SK-N-MC (cell line): ENCODE results near the gene MAP1B.

Experiments used
- DNase-seq: peaks from one replicate; pipeline ENCODE4 v3.0.0-alpha.2; 2011; ENCODE audit warnings: low read depth, low spot score
- H3K27ac ChIP-seq: fragments of 200-600 bp; sonication (generic); 2 replicates; pipeline ENCODE4 v1.5.1; 2016; ENCODE audit warnings: mixed run types
- H3K36me3 ChIP-seq: fragments of 200-600 bp; sonication (generic); 2 replicates; pipeline ENCODE4 v1.6.1; 2017; ENCODE audit warnings: antibody characterized with exemption, low read length, mixed read lengths; ENCODE audit not compliant: insufficient read depth
- H3K4me3 ChIP-seq: fragments of 200-600 bp; sonication (generic); 2 replicates; pipeline ENCODE4 v1.5.1; 2016
- H3K9ac ChIP-seq: fragments of 200-600 bp; sonication (generic); 2 replicates; pipeline ENCODE4 v1.8.0; 2017; ENCODE audit warnings: mixed run types, mixed read lengths; ENCODE audit not compliant: insufficient read length
- H3K9me3 ChIP-seq: fragments of 200-600 bp; sonication (generic); 2 replicates; pipeline ENCODE4 v1.6.1; 2017; ENCODE audit warnings: low read depth, mild to moderate bottlenecking, antibody characterized with exemption, low read length, moderate library complexity, mixed read lengths
- EZH2 ChIP-seq: fragments of 200-600 bp; sonication (generic); IDR thresholded peaks from one replicate; pipeline ENCODE4 v1.6.1; 2017; ENCODE audit warnings: antibody characterized with exemption
- FOXP2 ChIP-seq: optimal IDR thresholded peaks from 2 replicates; pipeline ENCODE3; 2011; ENCODE audit warnings: mild to moderate bottlenecking, moderate library complexity; ENCODE audit not compliant: insufficient read depth; ENCODE audit errors: extremely low read length, control extremely low read depth
- POLR2AphosphoS5 ChIP-seq: IDR thresholded peaks from 2 replicates; pipeline ENCODE4 v1.6.1; 2012; ENCODE audit warnings: mild to moderate bottlenecking, low read depth, low read length, borderline replicate concordance

Gene MAP1B

GRCh38 chr5:72157625-72157962, 50.3 kb downstream of the MAP1B start:
- Histone ChIP-seq H3K9me3 (no peaks in the 10 kb centered on the region), H3K27ac (no peak overlapping the region), H3K4me3 (no peak overlapping the region), H3K9ac (no peak overlapping the region), H3K36me3 (no peaks in the 10 kb centered on the region)
- no peak for DNase-seq
- no peak for TF ChIP-seq FOXP2
- no peak for TF ChIP-seq POLR2AphosphoS5
- no peak for TF ChIP-seq EZH2

- TF ChIP-seq EZH2, result no peak
- no peak for TF ChIP-seq POLR2AphosphoS5
- no peak for TF ChIP-seq FOXP2
- no peaks in the 10 kb centered on the region for H3K9me3 ChIP-seq
Measured at GRCh38 chr5:72159501-72159911, 52.2 kb downstream of the MAP1B start.

GRCh38 chr5:72160329-72160728, 53.1 kb downstream of the MAP1B start:
- Histone ChIP-seq H3K9ac (no peak overlapping the region), H3K9me3 (no peaks in the 10 kb centered on the region), H3K36me3 (no peaks in the 10 kb centered on the region), H3K27ac (no peak overlapping the region), H3K4me3 (no peak overlapping the region)
- no peak for TF ChIP-seq EZH2
- no peak for TF ChIP-seq FOXP2
- TF ChIP-seq POLR2AphosphoS5, result no peak
- no peak for DNase-seq

More at GRCh38 chr5:72159501-72159911, 52.2 kb downstream of the MAP1B start:
- Histone ChIP-seq H3K27ac (peak overlapping the region; percentile 79), H3K4me3 (no peak overlapping the region), H3K9ac (no peak overlapping the region), H3K36me3 (no peaks in the 10 kb centered on the region)
- no peak for DNase-seq

- Histone ChIP-seq H3K36me3 (no peaks in the 10 kb centered on the region), H3K27ac (no peak overlapping the region), H3K9me3 (no peaks in the 10 kb centered on the region), H3K4me3 (no peak overlapping the region), H3K9ac (no peak overlapping the region)
- DNase-seq, result no peak
- no peak for TF ChIP-seq POLR2AphosphoS5
- TF ChIP-seq EZH2, result no peak
- TF ChIP-seq FOXP2, result no peak
Measured at GRCh38 chr5:72160959-72161358, 53.7 kb downstream of the MAP1B start.

GRCh38 chr5:72161951-72162350, 54.7 kb downstream of the MAP1B start:
- Histone ChIP-seq H3K9me3 (no peaks in the 10 kb centered on the region), H3K36me3 (no peaks in the 10 kb centered on the region), H3K4me3 (no peak overlapping the region), H3K9ac (no peak overlapping the region), H3K27ac (no peak overlapping the region)
- TF ChIP-seq POLR2AphosphoS5 (no peak), EZH2 (no peak), FOXP2 (no peak)
- DNase-seq, result no peak

GRCh38 chr5:72163349-72163983, 56.2 kb downstream of the MAP1B start:
- no peaks in the 10 kb centered on the region for H3K9me3 ChIP-seq
- H3K27ac ChIP-seq, result no peak overlapping the region
- H3K9ac ChIP-seq, result no peak overlapping the region
- H3K36me3 ChIP-seq, result no peaks in the 10 kb centered on the region
- no peak for DNase-seq
- no peak overlapping the region for H3K4me3 ChIP-seq
- TF ChIP-seq FOXP2 (no peak), POLR2AphosphoS5 (no peak), EZH2 (no peak)

GRCh38 chr5:72166070-72166979, 59.0 kb downstream of the MAP1B start:
- Histone ChIP-seq H3K36me3 (no peaks in the 10 kb centered on the region), H3K9me3 (no peaks in the 10 kb centered on the region), H3K27ac (peak overlapping the region; percentile 85), H3K9ac (no peak overlapping the region), H3K4me3 (peak overlapping the region; percentile 71)
- TF ChIP-seq POLR2AphosphoS5 (peak; percentile 69), FOXP2 (peak; percentile 76), EZH2 (no peak)
- DNase-seq, result peak; percentile 100

GRCh38 chr5:72167257-72167656, 60.0 kb downstream of the MAP1B start:
- Histone ChIP-seq H3K9me3 (no peaks in the 10 kb centered on the region), H3K4me3 (peak overlapping the region; percentile 71), H3K27ac (peak overlapping the region; percentile 81), H3K9ac (peak overlapping the region; percentile 6), H3K36me3 (no peaks in the 10 kb centered on the region)
- TF ChIP-seq EZH2 (no peak), FOXP2 (no peak), POLR2AphosphoS5 (no peak)
- DNase-seq, result no peak

- no peaks in the 10 kb centered on the region for H3K36me3 ChIP-seq
- peak overlapping the region; percentile 81; the same call in 1 of the 2 replicates for H3K27ac ChIP-seq
- no peak overlapping the region for H3K9ac ChIP-seq
- H3K4me3 ChIP-seq, result peak overlapping the region; percentile 71
- no peak for TF ChIP-seq EZH2
- TF ChIP-seq POLR2AphosphoS5, result no peak
- TF ChIP-seq FOXP2, result no peak
- no peaks in the 10 kb centered on the region for H3K9me3 ChIP-seq
- no peak for DNase-seq
Measured at GRCh38 chr5:72167804-72168203, 60.5 kb downstream of the MAP1B start.
